Mucosa of descending colon (tissue), 3 donors: ENCODE measurements around the gene CBS. TPM values are rescaled to one million over a fixed set of nuclear protein-coding genes. Genes with fewer than 3 reads are reported as not detected.
"Not testable (repeated sequence)": the region's sequence is repeated elsewhere in the genome, so short reads cannot be mapped to it uniquely, and the experiment has no call there.

Source experiments
- ATAC-seq: fragments of 200-7000 bp; cut with Tn5 transposase; one replicate; pipeline ENCODE4 v1.9.1; 2020; ENCODE audit warnings: mild to moderate bottlenecking, moderate library complexity
- DNase-seq, 3 donors: peaks; one replicate each; pipeline ENCODE4 v3.0.0-alpha.2; 2020
- H3K36me3 ChIP-seq: fragments of 200-600 bp; one replicate; pipeline ENCODE4 v1.8.0; 2021; ENCODE audit warnings: low read depth, mild to moderate bottlenecking
- H3K4me1 ChIP-seq: fragments of 200-600 bp; one replicate; pipeline ENCODE4 v1.8.0; 2021; ENCODE audit warnings: low read depth, mild to moderate bottlenecking
- H3K4me3 ChIP-seq: fragments of 200-600 bp; one replicate; pipeline ENCODE4 v1.8.0; 2021; ENCODE audit warnings: mild to moderate bottlenecking
- H3K9me3 ChIP-seq: fragments of 200-600 bp; one replicate; pipeline ENCODE4 v1.8.0; 2021; ENCODE audit warnings: mild to moderate bottlenecking
- CTCF ChIP-seq: fragments of 200-600 bp; IDR thresholded peaks from one replicate; pipeline ENCODE4 v1.8.0; 2022; ENCODE audit warnings: antibody characterized with exemption, mild to moderate bottlenecking
- intact Hi-C, 2 donors: fragments of 100-400 bp; cut with DNase I in 1 of 2; cut with micrococcal nuclease in 1 of 2; formaldehyde crosslinking; loops; one replicate each; pipeline versions ENCODE4 v1.11.0 to v1.11.1; 2022; cut with DNase I, micrococcal nuclease
- total RNA-seq, 3 donors: library from RNA; stranded (reverse); fragmentation: NEBNext Ultra II Directional in 2 of 3; extraction: Animal tissue kit (Norgen Biotek cat#: 25700) in 2 of 3; gene quantifications; one replicate each; pipeline versions ENCODE4 v1.2.1 to v1.2.4, GENCODE V29; 2021 to 2023
- donor health status: DM: no; HTN: no; CAD: no; lungs with moderate emphysema.
- donor health status: DM: no; HTN: no; CAD: no.
- donor health status: DM: no; HTN: yes; CAD: no.

The CBS gene
- total RNA-seq, 3 donors from 2014 or later, result 4.5 to 5.8 (median 4.6) TPM

DNA sequence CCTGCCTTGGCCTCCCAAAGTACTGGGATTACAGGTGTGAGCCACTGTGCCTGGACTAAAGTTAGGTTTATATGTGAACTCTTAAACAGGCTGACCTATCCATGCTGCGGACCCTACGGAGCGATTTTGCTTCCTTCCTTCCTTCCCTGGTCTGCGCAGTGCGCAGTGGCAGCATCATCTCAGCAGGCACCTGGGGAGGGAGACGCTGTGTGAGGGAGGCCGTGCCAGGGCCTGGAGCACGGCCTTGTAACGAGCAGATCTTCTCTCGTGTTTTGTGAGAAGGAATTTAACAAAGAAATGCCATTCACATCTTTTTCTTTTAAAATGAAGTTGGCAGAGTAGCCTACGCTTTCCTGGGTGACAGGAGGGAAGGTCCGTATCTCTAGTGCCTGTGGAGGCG, 55.5 kb downstream of the CBS start:
- H3K36me3 ChIP-seq, result no peaks in the 10 kb centered on the region
- no peak for TF ChIP-seq CTCF
- no peak for ATAC-seq
- no peak for DNase-seq
- no peaks in the 10 kb centered on the region for H3K4me1 ChIP-seq
- H3K9me3 ChIP-seq, result no peaks in the 10 kb centered on the region
- intact Hi-C loops, result no loop called here
- H3K4me3 ChIP-seq, result no peak overlapping the region

DNA sequence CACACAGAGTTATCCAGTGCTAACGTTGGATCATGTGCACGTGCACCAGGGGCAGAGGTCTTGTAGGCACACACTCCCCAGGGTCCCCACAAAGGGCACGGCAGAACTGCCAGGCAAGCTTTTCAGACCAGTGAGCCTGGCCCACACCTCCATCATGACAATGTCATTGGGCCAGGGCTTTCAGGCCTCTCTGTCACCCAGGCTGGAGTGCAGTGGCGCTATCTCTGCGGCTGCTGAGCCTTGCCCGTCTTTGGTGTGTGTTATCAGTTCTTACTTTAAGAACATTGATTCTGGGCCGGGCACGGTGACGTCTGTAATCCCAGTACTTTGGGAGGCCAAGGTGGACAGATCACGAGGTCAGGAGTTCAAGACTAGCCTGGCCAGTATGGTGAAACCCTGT, 57.1 kb downstream of the CBS start:
- H3K36me3 ChIP-seq, result no peaks in the 10 kb centered on the region
- no peaks in the 10 kb centered on the region for H3K9me3 ChIP-seq
- H3K4me3 ChIP-seq, result no peak overlapping the region
- no peaks in the 10 kb centered on the region for H3K4me1 ChIP-seq
- DNase-seq (no peak), ATAC-seq (no peak)
- no peak for TF ChIP-seq CTCF
- intact Hi-C loops, result no loop called here

DNA sequence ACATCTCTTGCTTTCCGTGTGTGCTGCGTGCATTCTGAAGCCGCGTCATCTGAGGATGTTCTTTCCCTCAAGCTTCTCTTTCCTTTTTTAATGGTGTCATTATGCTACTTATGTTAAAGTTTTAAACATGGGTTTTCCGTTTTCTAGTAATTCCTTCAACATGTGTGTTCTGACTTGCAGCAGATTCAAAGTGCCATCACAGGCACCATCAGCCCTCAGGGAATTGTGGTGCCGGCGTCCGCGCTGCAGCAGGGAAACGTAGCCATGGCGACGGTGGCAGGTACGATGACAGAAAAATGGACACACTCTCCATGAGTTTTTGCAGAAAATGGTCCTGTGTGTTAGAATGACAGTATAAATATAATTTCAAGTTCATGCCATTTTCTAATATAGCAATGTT, 58.9 kb downstream of the CBS start:
- H3K4me1 ChIP-seq, result no peaks in the 10 kb centered on the region
- H3K36me3 ChIP-seq, result no peaks in the 10 kb centered on the region
- intact Hi-C loops, result no loop called here
- TF ChIP-seq CTCF, result no peak
- H3K9me3 ChIP-seq, result no peaks in the 10 kb centered on the region
- DNase-seq (no peak), ATAC-seq (no peak)
- H3K4me3 ChIP-seq, result no peak overlapping the region

GRCh38 chr21:43015906-43016540, 59.6 kb downstream of the CBS start:
- intact Hi-C loops, result no loop called here
- H3K4me3 ChIP-seq, result no peak overlapping the region
- TF ChIP-seq CTCF, result no peak
- no peaks in the 10 kb centered on the region for H3K36me3 ChIP-seq
- H3K9me3 ChIP-seq, result no peaks in the 10 kb centered on the region
- no peak for DNase-seq
- no peak for ATAC-seq
- H3K4me1 ChIP-seq, result no peaks in the 10 kb centered on the region

DNA sequence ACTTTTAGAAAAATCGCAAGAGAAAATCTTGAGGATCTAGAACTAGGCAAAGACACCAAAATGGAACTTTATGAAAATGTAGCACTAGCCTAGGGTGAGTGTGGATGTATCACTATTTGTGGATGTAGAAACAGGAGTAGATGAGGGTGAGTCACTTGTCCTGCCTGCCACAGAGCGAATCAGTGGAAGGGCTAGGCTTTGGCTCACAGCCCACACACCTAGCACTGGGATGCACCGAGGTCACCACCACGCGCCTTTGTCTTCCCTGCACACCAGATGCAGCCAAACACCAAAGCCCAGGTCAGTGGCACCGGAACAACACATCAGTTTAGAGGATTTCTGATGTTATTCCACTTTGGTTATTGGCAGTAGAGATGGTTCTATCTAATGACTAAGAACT, 63.0 kb downstream of the CBS start:
- TF ChIP-seq CTCF, result no peak
- H3K4me1 ChIP-seq, result no peaks in the 10 kb centered on the region
- H3K4me3 ChIP-seq, result no peak overlapping the region
- ATAC-seq (no peak), DNase-seq (no peak)
- H3K36me3 ChIP-seq, result no peaks in the 10 kb centered on the region
- intact Hi-C loops, result no loop called here
- no peaks in the 10 kb centered on the region for H3K9me3 ChIP-seq

- H3K36me3 ChIP-seq, result no peaks in the 10 kb centered on the region
- DNase-seq, result no peak
Observed at GRCh38 chr21:43006874-43007208, 68.8 kb downstream of the CBS start.

DNA sequence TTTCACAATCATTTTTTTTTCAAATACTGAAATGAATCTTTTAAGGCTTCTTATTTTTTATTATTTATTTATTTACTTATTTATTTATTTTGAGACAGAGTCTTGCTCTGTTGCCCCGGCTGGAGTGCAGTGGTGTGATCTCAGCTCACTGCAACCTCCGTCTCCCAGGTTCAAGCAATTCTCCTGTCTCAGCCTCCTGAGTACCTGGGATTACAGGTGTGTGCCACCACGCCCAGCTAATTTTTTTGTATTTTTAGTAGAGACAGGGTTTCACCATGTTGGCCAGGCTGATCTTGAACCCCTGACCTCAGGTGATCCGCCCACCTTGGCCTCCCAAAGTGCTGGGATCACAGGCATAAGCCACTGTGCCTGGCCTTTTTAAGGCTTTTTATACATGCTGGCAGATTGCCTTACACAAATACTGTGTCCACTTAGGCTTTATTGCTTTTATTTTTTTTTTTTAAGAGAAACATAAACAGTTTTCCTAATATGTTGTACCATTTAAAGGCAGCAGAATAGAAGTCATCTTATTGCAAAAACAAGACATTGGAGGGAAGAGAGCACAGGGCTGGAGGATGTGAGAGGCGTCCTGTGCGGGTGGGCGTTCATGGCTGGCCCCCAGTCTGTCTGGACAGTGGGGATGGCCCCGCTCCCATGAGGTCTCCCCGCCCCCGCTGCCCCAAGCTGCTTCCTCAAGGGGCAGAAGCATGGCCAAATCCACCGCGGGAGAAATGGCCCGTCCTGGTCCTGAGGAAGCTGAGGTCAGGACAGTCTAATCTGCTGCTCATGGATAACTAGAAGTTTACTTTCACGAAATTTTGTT, 69.4 kb downstream of the CBS start:
- H3K4me3 ChIP-seq, H3K4me1 ChIP-seq, H3K36me3 ChIP-seq, intact Hi-C loops, H3K9me3 ChIP-seq, ATAC-seq: not testable (repeated sequence)
- DNase-seq, result peak in 1 of 3 donors; percentile 25

More at GRCh38 chr21:43006874-43007208, 68.8 kb downstream of the CBS start:
- intact Hi-C loops, result no loop called here
- no peak for TF ChIP-seq CTCF
- Histone ChIP-seq H3K4me1 (no peaks in the 10 kb centered on the region), H3K9me3 (no peaks in the 10 kb centered on the region), H3K4me3 (no peak overlapping the region)
- ATAC-seq, result no peak
